Measurements from ENCODE around the gene ECI1.

Gene ECI1

DNA sequence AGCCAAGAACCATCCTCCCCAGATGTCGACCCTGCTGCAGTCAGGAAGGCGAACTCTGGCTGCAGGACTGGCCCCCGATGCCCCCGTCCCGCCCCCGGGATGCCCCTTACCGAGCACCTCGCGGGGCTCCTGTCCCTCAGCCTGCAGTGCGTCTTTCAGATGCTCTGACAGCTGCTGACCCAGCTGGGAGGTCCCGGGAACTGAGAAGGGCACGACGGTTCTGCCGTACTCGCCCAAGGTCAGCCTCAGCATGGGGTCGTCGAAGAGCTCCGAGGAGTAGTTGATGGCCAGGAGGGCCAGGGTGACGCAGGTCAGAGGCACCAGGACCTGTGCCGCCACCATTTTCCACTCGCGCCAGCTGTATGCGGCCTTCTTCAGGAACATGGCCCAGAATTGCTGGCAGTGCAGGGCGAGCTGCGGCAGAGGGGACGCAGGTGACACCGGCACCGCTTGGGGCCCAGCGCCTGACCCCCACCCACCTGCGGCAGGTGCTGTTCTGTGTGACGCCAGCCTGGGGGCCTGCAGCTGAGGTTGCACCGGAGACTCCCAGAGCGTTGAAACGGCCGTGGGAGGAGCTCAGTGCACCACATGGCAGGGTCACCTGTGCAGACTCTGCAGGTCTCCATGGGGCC, 36.6 kb upstream of the ECI1 start:
- no peak for DNase-seq (ENCODE audit: low read depth)
- H3K9ac ChIP-seq (ENCODE audit: low read length) = no peak overlapping the region
- no peaks in the 10 kb centered on the region for H3K4me1 ChIP-seq (ENCODE audit: control insufficient read depth, insufficient read depth, low read length)
- no peaks in the 10 kb centered on the region for H3K9me3 ChIP-seq (ENCODE audit: control insufficient read depth, low read length)
- H3K36me3 ChIP-seq (ENCODE audit: control insufficient read depth, insufficient read depth, low read length, severe bottlenecking) = no peaks in the 10 kb centered on the region
- H3K27me3 ChIP-seq (replicated peaks; ENCODE audit: control insufficient read depth, insufficient read depth, low read length) = peaks cover 15% of the 10 kb centered on the region
- H3K4me3 ChIP-seq (ENCODE audit: low read length) = no peak overlapping the region

DNA sequence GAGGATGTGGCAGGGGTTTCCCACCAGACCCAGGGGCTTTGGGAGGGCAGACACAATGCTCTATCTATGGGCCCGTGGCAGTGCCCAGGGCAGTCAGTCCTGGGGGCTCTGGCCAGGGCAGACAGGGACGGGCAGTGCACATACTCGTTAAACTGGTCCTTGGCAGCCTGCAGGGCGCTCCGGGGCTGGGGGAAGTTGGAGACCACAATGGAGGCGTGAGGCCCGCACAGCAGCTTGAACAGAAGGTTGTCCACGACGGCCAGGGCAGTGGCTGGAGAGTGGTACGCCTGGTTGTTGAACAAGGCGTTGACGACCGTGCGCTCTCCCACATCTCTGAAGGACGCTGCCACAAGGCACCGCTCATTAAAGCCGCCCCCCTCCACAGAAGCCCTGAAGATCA, 35.2 kb upstream of the ECI1 start:
- H3K4me1 ChIP-seq (ENCODE audit: control insufficient read depth, insufficient read depth, low read length) = no peaks in the 10 kb centered on the region
- H3K36me3 ChIP-seq (ENCODE audit: control insufficient read depth, insufficient read depth, low read length, severe bottlenecking) = no peaks in the 10 kb centered on the region
- H3K4me3 ChIP-seq (ENCODE audit: low read length) = no peak overlapping the region
- peaks cover 26% of the 10 kb centered on the region for H3K27me3 ChIP-seq (replicated peaks; ENCODE audit: control insufficient read depth, insufficient read depth, low read length)
- H3K9me3 ChIP-seq (ENCODE audit: control insufficient read depth, low read length) = no peaks in the 10 kb centered on the region
- no peak overlapping the region for H3K9ac ChIP-seq (ENCODE audit: low read length)
- no peak for DNase-seq (ENCODE audit: low read depth)

DNA sequence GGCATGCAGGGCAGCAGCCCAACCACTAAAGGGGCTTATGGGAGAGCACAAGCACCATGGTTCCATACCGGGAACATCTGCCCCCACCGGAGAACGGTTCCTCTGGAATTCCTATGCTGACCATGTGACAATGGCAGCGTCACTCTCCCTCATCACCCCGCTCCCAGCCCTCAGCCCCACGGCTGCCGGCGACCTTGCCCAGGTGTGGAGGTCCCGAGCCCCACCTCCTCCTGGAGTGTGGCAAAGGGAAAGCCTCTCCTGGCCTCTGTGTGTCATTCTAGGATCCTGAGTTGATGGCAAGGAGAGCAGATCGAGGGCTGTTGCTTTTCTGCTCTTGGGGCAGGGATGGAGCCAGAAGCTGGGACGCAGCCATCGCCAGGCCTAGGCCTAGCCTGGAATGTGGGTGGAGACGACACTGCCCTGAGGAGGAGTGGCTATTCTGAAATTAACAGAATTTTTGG, 34.4 kb upstream of the ECI1 start:
- Histone ChIP-seq H3K9me3 (ENCODE audit: control insufficient read depth, low read length) (no peaks in the 10 kb centered on the region), H3K4me3 (ENCODE audit: low read length) (no peak overlapping the region), H3K4me1 (ENCODE audit: control insufficient read depth, insufficient read depth, low read length) (no peaks in the 10 kb centered on the region), H3K9ac (ENCODE audit: low read length) (no peak overlapping the region), H3K27me3 (replicated peaks; ENCODE audit: control insufficient read depth, insufficient read depth, low read length) (peaks cover 34% of the 10 kb centered on the region), H3K36me3 (ENCODE audit: control insufficient read depth, insufficient read depth, low read length, severe bottlenecking) (no peaks in the 10 kb centered on the region)
- no peak for DNase-seq (ENCODE audit: low read depth)

- Histone ChIP-seq H3K4me1 (ENCODE audit: control insufficient read depth, insufficient read depth, low read length) (no peaks in the 10 kb centered on the region), H3K36me3 (ENCODE audit: control insufficient read depth, insufficient read depth, low read length, severe bottlenecking) (no peaks in the 10 kb centered on the region), H3K9me3 (ENCODE audit: control insufficient read depth, low read length) (no peaks in the 10 kb centered on the region), H3K4me3 (ENCODE audit: low read length) (no peak overlapping the region), H3K27me3 (replicated peaks; ENCODE audit: control insufficient read depth, insufficient read depth, low read length) (peaks cover 41% of the 10 kb centered on the region), H3K9ac (ENCODE audit: low read length) (no peak overlapping the region)
- DNase-seq (ENCODE audit: low read depth) = no peak
These were observed 33.6 kb upstream of the ECI1 start for GRCh38 chr16:2284797-2285576.

- Histone ChIP-seq H3K36me3 (ENCODE audit: control insufficient read depth, insufficient read depth, low read length, severe bottlenecking) (no peaks in the 10 kb centered on the region), H3K4me1 (ENCODE audit: control insufficient read depth, insufficient read depth, low read length) (no peaks in the 10 kb centered on the region), H3K4me3 (ENCODE audit: low read length) (no peak overlapping the region), H3K9me3 (ENCODE audit: control insufficient read depth, low read length) (no peaks in the 10 kb centered on the region), H3K9ac (ENCODE audit: low read length) (no peak overlapping the region), H3K27me3 (replicated peaks; ENCODE audit: control insufficient read depth, insufficient read depth, low read length) (peaks cover 47% of the 10 kb centered on the region)
- DNase-seq (ENCODE audit: low read depth) = no peak
These were observed 32.8 kb upstream of the ECI1 start for GRCh38 chr16:2284001-2284770.

DNA sequence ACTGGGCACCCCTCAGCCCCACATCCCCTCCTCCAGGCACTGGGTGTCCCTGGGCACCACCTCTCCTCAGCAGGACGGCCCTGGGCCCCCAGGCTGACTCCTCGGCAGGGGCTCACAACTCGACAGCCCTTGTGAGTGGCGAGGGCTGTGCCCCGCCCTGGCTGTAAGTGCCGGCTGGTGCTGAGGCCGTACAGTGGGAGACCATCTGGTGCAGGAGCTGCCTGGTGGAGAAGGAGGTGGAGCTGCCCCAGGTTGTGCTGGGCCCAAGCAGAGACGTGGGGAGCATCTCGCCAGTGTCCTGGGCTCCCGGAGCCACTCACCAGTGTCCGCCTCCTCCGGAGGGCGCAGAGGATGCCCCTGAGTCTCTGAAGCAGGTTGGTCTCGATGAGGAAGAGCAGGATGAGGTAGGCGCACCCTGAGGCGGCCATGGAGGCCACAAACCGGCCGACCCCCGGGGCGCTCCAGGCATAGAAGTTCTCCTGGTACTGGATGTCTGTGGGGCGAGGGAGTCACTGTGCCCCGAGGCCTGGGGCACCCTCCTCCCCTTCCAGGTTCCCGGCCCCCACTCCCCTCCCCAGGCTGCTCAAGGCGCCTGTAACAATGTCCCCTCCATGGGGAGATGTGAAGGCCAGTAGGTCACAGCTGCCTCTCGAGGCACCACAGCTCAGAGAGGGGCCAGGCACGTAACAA, 31.6 kb upstream of the ECI1 start:
- DNase-seq (ENCODE audit: low read depth) = no peak
- Histone ChIP-seq H3K4me3 (ENCODE audit: low read length) (no peak overlapping the region), H3K4me1 (ENCODE audit: control insufficient read depth, insufficient read depth, low read length) (no peaks in the 10 kb centered on the region), H3K36me3 (ENCODE audit: control insufficient read depth, insufficient read depth, low read length, severe bottlenecking) (no peaks in the 10 kb centered on the region), H3K27me3 (replicated peaks; ENCODE audit: control insufficient read depth, insufficient read depth, low read length) (peaks cover 57% of the 10 kb centered on the region), H3K9ac (ENCODE audit: low read length) (no peak overlapping the region), H3K9me3 (ENCODE audit: control insufficient read depth, low read length) (no peaks in the 10 kb centered on the region)

DNA sequence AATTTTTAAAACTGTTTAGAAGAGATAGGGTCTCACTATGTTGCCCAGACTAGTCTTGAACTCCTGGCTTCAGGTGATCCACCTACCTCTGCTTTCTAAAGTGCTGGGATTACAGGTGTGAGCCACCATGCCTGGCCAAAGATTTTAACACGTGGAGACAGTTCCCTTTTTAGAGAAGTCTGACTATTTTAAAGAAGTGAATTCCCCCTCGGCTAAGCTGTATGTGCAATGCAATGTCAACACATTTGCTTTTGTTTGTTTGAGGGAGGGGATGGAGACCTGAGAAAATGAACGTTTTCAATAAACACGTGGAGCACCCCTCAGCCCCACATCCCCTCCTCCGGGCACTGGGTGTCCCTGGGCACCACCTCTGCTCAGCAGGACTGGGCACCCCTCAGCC, 30.9 kb upstream of the ECI1 start:
- peaks cover 61% of the 10 kb centered on the region for H3K27me3 ChIP-seq (replicated peaks; ENCODE audit: control insufficient read depth, insufficient read depth, low read length)
- no peak overlapping the region for H3K9ac ChIP-seq (ENCODE audit: low read length)
- no peaks in the 10 kb centered on the region for H3K9me3 ChIP-seq (ENCODE audit: control insufficient read depth, low read length)
- no peak overlapping the region for H3K4me3 ChIP-seq (ENCODE audit: low read length)
- H3K36me3 ChIP-seq (ENCODE audit: control insufficient read depth, insufficient read depth, low read length, severe bottlenecking) = no peaks in the 10 kb centered on the region
- DNase-seq (ENCODE audit: low read depth) = no peak
- no peaks in the 10 kb centered on the region for H3K4me1 ChIP-seq (ENCODE audit: control insufficient read depth, insufficient read depth, low read length)

DNA sequence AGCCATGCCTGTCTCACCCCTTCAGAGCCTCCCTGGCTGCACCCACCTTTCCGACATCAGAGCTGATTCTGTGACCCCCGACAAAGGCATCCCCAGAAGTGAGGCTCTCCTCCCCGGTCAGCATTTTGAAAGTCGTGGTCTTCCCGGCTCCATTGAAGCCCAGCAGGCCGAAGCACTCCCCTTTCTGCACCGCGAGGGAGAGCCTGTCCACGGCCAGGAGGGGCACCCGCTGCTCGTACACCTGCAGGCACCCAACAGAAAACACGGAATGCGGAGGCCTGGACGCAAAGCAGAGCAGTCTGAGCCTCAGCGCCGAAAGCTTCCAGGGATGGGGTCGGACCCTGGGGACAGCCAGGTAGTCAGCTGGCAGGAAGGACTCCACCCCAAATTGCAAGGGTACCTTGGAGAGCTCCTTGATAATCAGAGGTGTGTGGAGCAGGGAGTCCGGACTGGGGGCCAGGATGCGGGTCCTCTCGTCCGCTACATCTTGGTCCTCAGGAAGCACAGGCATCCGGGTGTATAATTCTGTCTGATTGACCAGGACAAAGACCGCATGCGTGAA, 29.7 kb upstream of the ECI1 start:
- H3K9me3 ChIP-seq (ENCODE audit: control insufficient read depth, low read length) = no peaks in the 10 kb centered on the region
- H3K36me3 ChIP-seq (ENCODE audit: control insufficient read depth, insufficient read depth, low read length, severe bottlenecking) = no peaks in the 10 kb centered on the region
- no peak overlapping the region for H3K9ac ChIP-seq (ENCODE audit: low read length)
- peaks cover under 1% of the 10 kb centered on the region for H3K4me1 ChIP-seq (ENCODE audit: control insufficient read depth, insufficient read depth, low read length)
- DNase-seq (ENCODE audit: low read depth) = no peak
- no peak overlapping the region for H3K4me3 ChIP-seq (ENCODE audit: low read length)
- peaks cover 57% of the 10 kb centered on the region for H3K27me3 ChIP-seq (replicated peaks; ENCODE audit: control insufficient read depth, insufficient read depth, low read length)

GRCh38 chr16:2280461-2280860, 29.1 kb upstream of the ECI1 start:
- Histone ChIP-seq H3K36me3 (ENCODE audit: control insufficient read depth, insufficient read depth, low read length, severe bottlenecking) (no peaks in the 10 kb centered on the region), H3K9me3 (ENCODE audit: control insufficient read depth, low read length) (no peaks in the 10 kb centered on the region), H3K4me3 (ENCODE audit: low read length) (no peak overlapping the region), H3K9ac (ENCODE audit: low read length) (no peak overlapping the region), H3K4me1 (ENCODE audit: control insufficient read depth, insufficient read depth, low read length) (peaks cover 5% of the 10 kb centered on the region), H3K27me3 (replicated peaks; ENCODE audit: control insufficient read depth, insufficient read depth, low read length) (peaks cover 57% of the 10 kb centered on the region)
- no peak for DNase-seq (ENCODE audit: low read depth)

DNA sequence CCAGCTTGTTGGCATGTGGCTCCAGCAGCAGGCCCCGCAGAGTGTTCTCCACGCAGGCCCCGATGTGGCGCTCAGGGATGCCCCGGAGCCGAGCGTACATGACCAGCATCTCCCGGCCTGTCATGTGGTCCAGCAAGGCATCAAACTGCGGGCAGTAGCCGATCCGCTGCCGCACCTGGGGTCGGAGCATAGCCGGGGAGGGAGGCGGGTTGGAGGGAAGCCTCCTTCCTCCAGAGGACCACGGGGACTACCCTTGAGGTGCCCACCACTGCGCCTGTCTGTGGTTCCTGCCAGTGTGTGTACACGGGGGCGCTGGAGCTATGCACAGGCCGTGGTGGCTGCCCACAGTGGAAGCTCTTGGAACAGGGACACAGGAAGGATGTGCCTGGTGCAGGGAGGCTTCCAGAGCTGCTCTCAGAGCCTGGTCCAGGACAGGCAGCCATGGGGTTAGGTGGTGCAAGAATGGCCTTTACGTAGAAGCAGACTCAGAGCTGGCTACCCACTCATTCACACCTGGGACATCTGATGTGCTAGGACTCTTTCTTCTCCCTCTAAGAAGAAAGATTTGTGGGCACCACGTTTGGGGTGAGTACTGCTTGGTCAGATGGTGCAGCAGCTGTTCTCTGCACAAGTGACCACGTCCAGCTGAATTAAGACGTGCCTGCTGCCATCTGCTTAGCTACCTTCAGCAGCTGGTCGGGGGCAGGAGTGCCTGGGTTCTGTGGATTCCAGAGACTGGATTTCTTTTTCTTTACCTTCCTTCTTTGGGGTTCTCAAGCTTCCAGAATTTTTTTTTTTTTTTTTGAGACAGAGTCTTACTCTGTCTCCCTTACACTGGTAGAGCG, 27.8 kb upstream of the ECI1 start:
- H3K4me1 ChIP-seq (ENCODE audit: control insufficient read depth, insufficient read depth, low read length) = peaks cover 5% of the 10 kb centered on the region
- DNase-seq (ENCODE audit: low read depth) = no peak
- H3K9me3 ChIP-seq (ENCODE audit: control insufficient read depth, low read length) = no peaks in the 10 kb centered on the region
- H3K27me3 ChIP-seq (replicated peaks; ENCODE audit: control insufficient read depth, insufficient read depth, low read length) = peaks cover 57% of the 10 kb centered on the region
- H3K36me3 ChIP-seq (ENCODE audit: control insufficient read depth, insufficient read depth, low read length, severe bottlenecking) = no peaks in the 10 kb centered on the region
- H3K9ac ChIP-seq (ENCODE audit: low read length) = no peak overlapping the region
- H3K4me3 ChIP-seq (ENCODE audit: low read length) = no peak overlapping the region

All from adipocyte (in vitro differentiated cells).